ENCODE data around the gene ADARB2. TPM values are rescaled to one million over a fixed set of nuclear protein-coding genes. Genes with fewer than 3 reads are reported as not detected.

Gene ADARB2
- total RNA-seq, 1 donor from 2014 or later: 0.11 TPM

- no peak for DNase-seq
- Histone ChIP-seq H3K36me3 (no peaks in the 10 kb centered on the region), H3K27me3 (ENCODE audit: low read depth) (peaks cover 46% of the 10 kb centered on the region), H3K27ac (replicated peaks) (no peak overlapping the region), H3K9me3 (replicated peaks) (no peaks in the 10 kb centered on the region), H3K4me3 (no peak overlapping the region), H3K4me1 (no peaks in the 10 kb centered on the region)
- intact Hi-C loops (cut with micrococcal nuclease): no loop called here
- no peak for TF ChIP-seq CTCF (IDR thresholded peaks at IDR 0.05; ENCODE audit: borderline replicate concordance)
Measured at GRCh38 chr10:1177936-1178335, 559.4 kb downstream of the ADARB2 start.

DNA sequence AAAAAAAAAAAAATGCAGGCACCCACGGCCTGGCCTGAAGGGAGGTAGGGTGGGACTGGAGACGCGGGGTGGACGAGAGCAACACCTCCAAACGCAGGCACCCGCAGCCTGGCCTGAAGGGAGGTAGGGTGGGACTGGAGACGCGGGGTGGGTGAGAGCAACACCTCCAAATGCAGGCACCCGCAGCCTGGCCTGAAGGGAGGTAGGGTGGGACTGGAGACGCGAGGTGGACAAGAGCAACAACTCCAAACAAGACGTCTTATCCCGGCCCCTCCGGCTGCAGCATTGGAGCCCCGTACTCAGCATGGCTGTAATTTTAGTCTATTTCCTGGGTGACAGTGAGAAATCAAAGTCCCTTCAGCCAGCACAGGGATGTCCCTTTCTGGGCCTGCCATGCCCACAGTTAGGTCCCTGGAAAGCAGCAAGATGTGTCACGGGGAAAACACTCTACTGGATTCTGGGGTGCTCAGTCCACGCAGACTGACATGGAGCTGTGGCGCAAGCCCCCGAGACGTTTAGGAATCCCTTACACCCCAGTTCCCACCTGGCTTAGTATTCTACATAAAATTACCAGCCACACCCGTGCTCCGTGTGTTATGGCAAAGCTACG, 561.3 kb downstream of the ADARB2 start:
- no peak for TF ChIP-seq CTCF (IDR thresholded peaks at IDR 0.05; ENCODE audit: borderline replicate concordance)
- Histone ChIP-seq H3K4me1 (no peaks in the 10 kb centered on the region), H3K36me3 (no peaks in the 10 kb centered on the region), H3K4me3 (no peak overlapping the region), H3K27ac (replicated peaks) (no peak overlapping the region), H3K27me3 (ENCODE audit: low read depth) (peaks cover 48% of the 10 kb centered on the region), H3K9me3 (replicated peaks) (no peaks in the 10 kb centered on the region)
- DNase-seq: no peak
- intact Hi-C loops (cut with micrococcal nuclease): no loop called here

GRCh38 chr10:1174022-1174421, 563.3 kb downstream of the ADARB2 start:
- DNase-seq: no peak
- intact Hi-C loops (cut with micrococcal nuclease): no loop called here
- no peaks in the 10 kb centered on the region for H3K9me3 ChIP-seq (replicated peaks)
- H3K27ac ChIP-seq (replicated peaks): no peak overlapping the region
- no peak overlapping the region for H3K4me3 ChIP-seq
- no peaks in the 10 kb centered on the region for H3K36me3 ChIP-seq
- H3K4me1 ChIP-seq: no peaks in the 10 kb centered on the region
- TF ChIP-seq CTCF (IDR thresholded peaks at IDR 0.05; ENCODE audit: borderline replicate concordance): no peak
- peaks cover 60% of the 10 kb centered on the region for H3K27me3 ChIP-seq (ENCODE audit: low read depth)

DNA sequence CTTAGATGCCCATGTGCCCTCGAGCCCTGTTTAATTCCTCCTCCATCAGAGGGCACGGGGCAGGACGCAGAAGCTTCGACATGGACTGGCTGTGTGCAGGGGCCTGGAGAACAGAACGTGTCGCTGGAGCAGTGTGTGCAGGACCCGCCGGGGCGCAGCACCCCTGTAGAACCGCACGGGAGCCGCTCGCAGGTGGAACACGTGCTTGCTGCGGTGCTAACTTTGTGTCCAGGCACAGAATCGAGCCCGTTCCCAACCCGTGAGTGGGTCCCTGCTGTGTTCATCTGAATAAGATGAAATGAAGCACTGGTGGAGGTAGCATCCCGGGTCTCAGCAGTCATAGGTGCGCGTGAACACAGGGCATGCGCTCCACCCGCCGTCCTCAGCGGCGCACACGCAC, 564.2 kb downstream of the ADARB2 start:
- H3K27ac ChIP-seq (replicated peaks): no peak overlapping the region
- TF ChIP-seq CTCF (IDR thresholded peaks at IDR 0.05; ENCODE audit: borderline replicate concordance): no peak
- no peaks in the 10 kb centered on the region for H3K36me3 ChIP-seq
- DNase-seq: no peak
- peaks cover 62% of the 10 kb centered on the region for H3K27me3 ChIP-seq (ENCODE audit: low read depth)
- no peak overlapping the region for H3K4me3 ChIP-seq
- no peaks in the 10 kb centered on the region for H3K9me3 ChIP-seq (replicated peaks)
- intact Hi-C loops (cut with micrococcal nuclease): no loop called here
- no peaks in the 10 kb centered on the region for H3K4me1 ChIP-seq

DNA sequence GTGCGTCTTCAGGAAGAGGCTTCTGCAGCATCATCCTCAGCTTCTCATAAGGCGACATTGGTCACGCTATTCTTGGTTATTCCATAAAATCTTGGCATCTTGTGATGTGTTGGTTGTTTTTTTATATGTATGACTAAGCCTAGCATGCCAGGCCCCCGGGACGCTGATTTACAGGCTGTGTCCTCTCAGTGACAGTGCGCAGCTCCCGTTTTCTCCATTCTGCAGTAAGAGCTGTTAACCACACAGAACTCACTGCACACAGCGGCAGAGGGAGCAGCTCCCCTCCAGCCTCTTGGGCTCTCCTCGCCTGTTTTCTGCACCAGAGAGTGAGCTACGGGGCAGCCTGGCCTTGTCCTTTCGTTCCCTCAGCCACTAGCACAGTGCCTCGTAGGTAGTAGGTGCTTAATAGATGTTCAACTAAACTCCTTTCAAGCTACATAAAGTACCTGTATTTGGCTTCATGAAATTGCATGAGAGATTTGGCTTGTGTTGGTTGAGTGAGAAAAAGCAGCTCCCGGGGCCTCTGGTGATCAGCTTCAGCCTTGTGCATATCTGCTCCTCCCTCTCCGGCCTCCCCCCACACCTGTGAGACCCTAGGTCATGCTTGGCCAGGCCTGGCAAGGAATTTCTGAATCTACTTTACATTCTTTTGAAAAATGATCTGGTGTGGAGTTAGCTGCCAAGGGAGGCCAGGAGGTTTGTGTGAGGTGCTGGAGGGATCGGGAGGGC, 564.9 kb downstream of the ADARB2 start:
- DNase-seq: no peak
- Histone ChIP-seq H3K27ac (replicated peaks) (no peak overlapping the region), H3K4me3 (no peak overlapping the region), H3K36me3 (no peaks in the 10 kb centered on the region), H3K4me1 (no peaks in the 10 kb centered on the region), H3K27me3 (ENCODE audit: low read depth) (peaks cover 66% of the 10 kb centered on the region), H3K9me3 (replicated peaks) (no peaks in the 10 kb centered on the region)
- intact Hi-C loops (cut with micrococcal nuclease): no loop called here
- TF ChIP-seq CTCF (IDR thresholded peaks at IDR 0.05; ENCODE audit: borderline replicate concordance): no peak

All from left ventricle myocardium inferior (tissue), 1 donor.